ENCODE data around the gene BBOF1. TPM values are rescaled to one million over a fixed set of nuclear protein-coding genes. Genes with fewer than 3 reads are reported as not detected.
"Not testable (repeated sequence)": the region's sequence is repeated elsewhere in the genome, so short reads cannot be mapped to it uniquely, and the experiment has no call there.

BBOF1 gene, protein sequence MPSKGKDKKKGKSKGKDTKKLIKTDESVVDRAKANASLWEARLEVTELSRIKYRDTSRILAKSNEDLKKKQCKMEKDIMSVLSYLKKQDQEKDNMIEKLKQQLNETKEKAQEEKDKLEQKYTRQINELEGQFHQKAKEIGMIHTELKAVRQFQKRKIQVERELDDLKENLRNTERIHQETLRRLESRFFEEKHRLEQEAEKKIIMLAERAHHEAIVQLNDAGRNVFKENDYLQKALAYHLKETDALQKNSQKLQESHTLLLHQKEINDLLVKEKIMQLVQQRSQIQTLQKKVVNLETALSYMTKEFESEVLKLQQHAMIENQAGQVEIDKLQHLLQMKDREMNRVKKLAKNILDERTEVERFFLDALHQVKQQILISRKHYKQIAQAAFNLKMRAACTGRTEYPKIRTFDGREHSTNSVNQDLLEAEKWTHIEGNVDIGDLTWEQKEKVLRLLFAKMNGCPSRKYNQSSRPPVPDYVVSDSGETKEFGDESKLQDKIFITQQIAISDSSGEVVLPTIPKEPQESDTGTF
- 2.1 TPM for total RNA-seq

DNA sequence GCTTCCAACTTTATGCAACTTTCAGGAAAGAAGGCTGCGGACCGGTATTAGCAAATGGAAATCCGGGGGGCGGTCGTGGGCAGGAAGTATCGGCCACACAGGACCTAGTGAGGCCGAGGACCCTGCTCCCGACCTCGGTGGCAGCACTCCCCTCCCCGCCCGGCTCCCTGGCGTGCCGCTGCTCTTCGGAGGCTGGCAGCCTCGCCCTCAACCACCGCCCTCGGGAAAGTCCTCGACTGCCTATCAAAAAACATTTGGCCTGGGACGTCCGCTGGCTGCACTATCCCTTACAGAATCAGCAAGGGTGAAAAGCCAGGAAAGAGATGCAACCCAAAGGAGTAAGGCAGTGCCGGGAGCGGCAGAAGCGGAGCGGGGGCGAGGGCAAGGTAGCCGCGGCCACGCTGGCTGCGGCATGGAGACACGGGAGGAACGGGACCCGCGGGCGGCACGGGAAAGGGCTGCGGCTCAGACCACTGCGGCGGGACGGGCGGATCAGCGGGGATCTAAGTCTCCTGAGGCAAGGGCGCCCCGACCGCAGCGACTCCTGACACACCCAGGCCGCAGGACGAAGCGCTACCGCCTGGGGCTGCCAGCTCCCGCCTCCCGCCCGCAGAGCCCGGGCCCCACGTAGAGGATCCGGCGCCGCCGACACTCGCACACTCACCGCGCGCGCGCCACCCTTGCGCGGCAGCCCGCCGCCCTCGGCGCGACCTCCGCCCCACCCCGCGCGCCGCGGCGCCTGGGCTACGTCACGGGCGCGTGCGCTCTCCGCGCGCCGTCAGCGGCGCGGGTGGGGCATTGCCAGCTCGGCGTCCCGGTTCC, at the start of gene BBOF1, which contains the start of gene ENTPD5:
Gene BBOF1, plus strand, starts transcription at position 764 of the 822 bp plus-strand sequence. CDS start 130 bp downstream, outside the sequence.
Gene ENTPD5, minus strand, starts transcription at position 703 of the 822 bp plus-strand sequence. CDS start 31,186 bp downstream, outside the sequence.
- Histone ChIP-seq H3K9ac (ENCODE audit: low read depth in 1 of 3, low read length in 3 of 3) (peak within 1 kb of the TSS; percentile 96 to 98 (median 97)), H3K9me3 (ENCODE audit: control insufficient read depth in 3 of 3, low read length in 3 of 3) (no peaks in the 10 kb centered on the region), H3K36me3 (ENCODE audit: control insufficient read depth in 3 of 3, insufficient read depth in 3 of 3, low read length in 3 of 3) (peaks cover 2 to 5% (median 3%) of the 10 kb centered on the region in 3 donors), H3K27me3 (ENCODE audit: control insufficient read depth in 3 of 3, insufficient read depth in 3 of 3, low read length in 3 of 3) (no peaks in the 10 kb centered on the region), H3K4me1 (ENCODE audit: control insufficient read depth in 3 of 3, insufficient read depth in 3 of 3, low read length in 3 of 3) (peaks cover 11 to 15% (median 11%) of the 10 kb centered on the region in 3 donors), H3K4me3 (ENCODE audit: low read length in 3 of 3) (peak within 1 kb of the TSS; percentile 90 to 95 (median 90)), H3K27ac (ENCODE audit: low read depth, low read length) (peak within 1 kb of the TSS; percentile 95)

DNA sequence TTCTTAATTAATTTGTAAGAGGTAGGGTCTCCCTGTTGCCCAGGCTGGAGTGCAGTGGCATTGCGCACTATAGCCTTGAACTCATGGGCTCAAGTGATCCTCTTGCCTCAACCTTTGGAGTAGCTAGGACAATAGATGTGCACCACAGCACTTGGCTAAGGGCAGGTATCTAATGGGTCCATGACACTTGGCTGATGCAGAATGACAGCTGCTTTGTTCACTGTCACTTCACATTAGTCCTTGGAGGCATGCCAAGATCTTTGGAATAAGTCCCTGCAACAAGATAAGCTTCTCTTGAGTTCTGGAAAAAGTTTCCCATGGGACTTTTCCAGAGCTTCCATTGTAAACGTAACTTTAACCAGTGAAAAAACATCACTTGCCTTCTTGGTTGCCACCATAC, 45.7 kb upstream of the BBOF1 start:
- Histone ChIP-seq H3K4me3 (ENCODE audit: low read length in 3 of 3) (no peak overlapping the region), H3K27ac (ENCODE audit: low read depth, low read length) (peak overlapping the region; percentile 1), H3K27me3 (ENCODE audit: control insufficient read depth in 3 of 3, insufficient read depth in 3 of 3, low read length in 3 of 3) (no peaks in the 10 kb centered on the region), H3K4me1 (ENCODE audit: control insufficient read depth in 3 of 3, insufficient read depth in 3 of 3, low read length in 3 of 3) (peaks cover 7 to 15% (median 11%) of the 10 kb centered on the region in 3 donors), H3K9me3 (ENCODE audit: control insufficient read depth in 3 of 3, low read length in 3 of 3) (no peaks in the 10 kb centered on the region), H3K9ac (ENCODE audit: low read depth in 1 of 3, low read length in 3 of 3) (no peak overlapping the region), H3K36me3 (ENCODE audit: control insufficient read depth in 3 of 3, insufficient read depth in 3 of 3, low read length in 3 of 3) (peaks cover 25 to 28% (median 28%) of the 10 kb centered on the region in 3 donors)

DNA sequence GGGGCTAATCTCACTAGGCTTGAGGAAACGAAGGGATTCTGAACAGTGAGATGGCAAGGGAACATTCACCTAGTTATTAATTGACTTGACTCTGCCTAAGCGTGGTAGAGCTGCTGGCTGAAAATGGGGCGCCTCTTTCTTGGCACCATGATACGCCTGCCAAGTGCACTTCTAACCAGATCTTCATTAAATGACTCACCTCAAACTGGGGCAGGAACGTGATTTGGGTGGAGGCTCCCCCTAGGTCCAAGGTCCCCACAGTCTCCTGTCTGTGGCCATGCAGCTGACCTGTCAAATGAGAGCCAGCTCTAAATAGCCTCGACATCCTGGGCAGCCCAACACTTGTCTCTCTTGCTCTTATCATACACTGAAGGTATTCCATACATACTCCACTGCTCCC, 43.0 kb upstream of the BBOF1 start:
- H3K27me3 ChIP-seq (ENCODE audit: control insufficient read depth in 3 of 3, insufficient read depth in 3 of 3, low read length in 3 of 3): no peaks in the 10 kb centered on the region
- no peak overlapping the region for H3K4me3 ChIP-seq (ENCODE audit: low read length in 3 of 3)
- no peak overlapping the region for H3K9ac ChIP-seq (ENCODE audit: low read depth in 1 of 3, low read length in 3 of 3)
- H3K27ac ChIP-seq (ENCODE audit: low read depth, low read length): no peak overlapping the region
- no peaks in the 10 kb centered on the region for H3K9me3 ChIP-seq (ENCODE audit: control insufficient read depth in 3 of 3, low read length in 3 of 3)
- peaks cover 7 to 15% (median 11%) of the 10 kb centered on the region in 3 donors for H3K4me1 ChIP-seq (ENCODE audit: control insufficient read depth in 3 of 3, insufficient read depth in 3 of 3, low read length in 3 of 3)
- peaks cover 14 to 19% (median 19%) of the 10 kb centered on the region in 3 donors for H3K36me3 ChIP-seq (ENCODE audit: control insufficient read depth in 3 of 3, insufficient read depth in 3 of 3, low read length in 3 of 3)

DNA sequence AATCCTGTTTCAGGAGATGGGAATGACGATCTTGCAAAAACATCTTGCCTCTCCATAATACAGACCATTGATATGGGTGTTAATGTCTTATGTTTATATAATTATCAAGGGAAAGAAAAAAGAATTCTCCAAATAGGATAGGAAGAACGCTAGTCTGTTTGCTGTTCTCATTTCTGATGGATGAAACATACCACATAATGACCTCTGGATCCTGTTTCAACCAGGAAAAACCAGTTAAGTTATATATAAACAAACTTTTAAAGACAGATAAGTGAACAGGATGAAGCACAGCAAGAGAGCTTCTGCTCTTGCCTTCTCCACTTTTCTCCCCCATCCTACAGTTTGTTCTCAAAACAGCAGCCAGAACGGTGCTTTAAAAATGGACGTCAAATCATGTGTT, 41.3 kb upstream of the BBOF1 start:
- H3K27ac ChIP-seq (ENCODE audit: low read depth, low read length): no peak overlapping the region

DNA sequence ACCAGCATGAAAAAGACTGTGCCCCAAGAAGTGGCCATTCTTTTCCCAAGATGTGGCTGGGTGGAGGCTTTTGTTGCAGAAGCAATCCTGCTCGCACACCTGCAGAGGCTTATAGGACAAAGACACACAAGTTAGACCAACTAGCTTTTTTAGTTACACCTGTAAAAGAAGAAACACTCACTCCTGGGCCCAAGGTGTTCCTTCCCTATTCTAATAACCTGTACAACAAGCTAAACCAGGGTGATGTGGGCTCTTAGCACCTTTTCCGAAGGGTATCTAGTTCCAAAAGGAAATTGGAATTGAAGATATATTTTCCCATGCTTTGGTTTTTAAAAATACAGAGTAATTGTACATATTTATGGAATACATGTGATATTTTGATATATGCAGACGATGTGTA, 31.1 kb upstream of the BBOF1 start:
- Histone ChIP-seq H3K27me3 (ENCODE audit: control insufficient read depth in 3 of 3, insufficient read depth in 3 of 3, low read length in 3 of 3) (no peaks in the 10 kb centered on the region), H3K36me3 (ENCODE audit: control insufficient read depth in 3 of 3, insufficient read depth in 3 of 3, low read length in 3 of 3) (peaks cover 8 to 23% (median 22%) of the 10 kb centered on the region in 3 donors), H3K27ac (ENCODE audit: low read depth, low read length) (no peak overlapping the region), H3K9ac (ENCODE audit: low read depth in 1 of 3, low read length in 3 of 3) (no peak overlapping the region), H3K9me3 (ENCODE audit: control insufficient read depth in 3 of 3, low read length in 3 of 3) (no peaks in the 10 kb centered on the region), H3K4me1 (ENCODE audit: control insufficient read depth in 3 of 3, insufficient read depth in 3 of 3, low read length in 3 of 3) (no peaks in the 10 kb centered on the region), H3K4me3 (ENCODE audit: low read length in 3 of 3) (no peak overlapping the region)

More for the DNA sequence above, 41.3 kb upstream of the BBOF1 start:
- no peaks in the 10 kb centered on the region for H3K27me3 ChIP-seq (ENCODE audit: control insufficient read depth in 3 of 3, insufficient read depth in 3 of 3, low read length in 3 of 3)
- no peak overlapping the region for H3K9ac ChIP-seq (ENCODE audit: low read depth in 1 of 3, low read length in 3 of 3)
- H3K36me3 ChIP-seq (ENCODE audit: control insufficient read depth in 3 of 3, insufficient read depth in 3 of 3, low read length in 3 of 3): peaks cover 9 to 14% (median 14%) of the 10 kb centered on the region in 3 donors
- peaks cover 7 to 12% (median 10%) of the 10 kb centered on the region in 3 donors for H3K4me1 ChIP-seq (ENCODE audit: control insufficient read depth in 3 of 3, insufficient read depth in 3 of 3, low read length in 3 of 3)
- H3K4me3 ChIP-seq (ENCODE audit: low read length in 3 of 3): no peak overlapping the region
- H3K9me3 ChIP-seq (ENCODE audit: control insufficient read depth in 3 of 3, low read length in 3 of 3): no peaks in the 10 kb centered on the region

DNA sequence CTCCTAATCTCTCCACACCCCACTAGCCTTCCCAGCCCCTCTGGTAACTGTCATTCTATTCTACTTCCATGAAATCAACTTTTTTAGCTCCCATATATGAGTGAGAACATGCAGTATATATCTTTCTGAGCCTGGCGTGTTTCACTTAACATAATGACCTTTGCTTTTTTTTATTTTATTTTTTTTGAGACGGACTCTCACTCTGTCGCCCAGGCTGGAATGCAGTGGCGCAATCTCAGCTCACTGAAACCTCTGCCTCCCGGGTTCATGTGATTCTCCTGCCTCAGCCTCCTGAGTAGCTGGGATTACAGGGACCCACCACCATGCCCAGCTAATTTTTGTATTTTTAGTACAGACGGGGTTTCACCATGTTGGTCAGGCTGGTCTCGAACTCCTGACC, 30.5 kb upstream of the BBOF1 start:
- H3K4me3 ChIP-seq (ENCODE audit: low read length in 3 of 3); H3K9me3 ChIP-seq (ENCODE audit: control insufficient read depth in 3 of 3, low read length in 3 of 3); H3K27me3 ChIP-seq (ENCODE audit: control insufficient read depth in 3 of 3, insufficient read depth in 3 of 3, low read length in 3 of 3); H3K27ac ChIP-seq (ENCODE audit: low read depth, low read length); H3K9ac ChIP-seq (ENCODE audit: low read depth in 1 of 3, low read length in 3 of 3); H3K4me1 ChIP-seq (ENCODE audit: control insufficient read depth in 3 of 3, insufficient read depth in 3 of 3, low read length in 3 of 3): not testable (repeated sequence)
- H3K36me3 ChIP-seq (ENCODE audit: control insufficient read depth in 3 of 3, insufficient read depth in 3 of 3, low read length in 3 of 3): peaks cover 8 to 22% (median 22%) of the 10 kb centered on the region in 3 donors

DNA sequence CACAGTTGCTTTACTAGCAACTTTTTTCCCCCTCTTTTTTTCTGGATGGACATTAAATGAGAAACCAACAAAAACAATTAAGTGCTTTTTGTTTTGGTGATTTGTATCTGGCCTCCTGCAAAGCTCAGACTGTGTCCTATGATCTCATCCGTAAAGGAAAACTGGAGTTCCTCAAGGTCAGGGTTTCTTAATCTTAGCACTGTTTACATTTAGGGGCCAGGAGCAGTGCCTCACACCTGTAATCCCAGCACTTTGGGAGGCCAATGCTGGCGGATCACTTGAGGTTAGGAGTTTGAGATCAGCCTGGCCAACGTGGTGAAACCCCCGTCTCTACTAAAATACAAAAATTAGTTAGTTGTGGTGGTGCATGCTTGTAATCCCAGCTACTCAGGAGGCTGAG, 28.1 kb upstream of the BBOF1 start:
- no peaks in the 10 kb centered on the region for H3K4me1 ChIP-seq (ENCODE audit: control insufficient read depth in 3 of 3, insufficient read depth in 3 of 3, low read length in 3 of 3)
- H3K27me3 ChIP-seq (ENCODE audit: control insufficient read depth in 3 of 3, insufficient read depth in 3 of 3, low read length in 3 of 3): no peaks in the 10 kb centered on the region
- no peaks in the 10 kb centered on the region for H3K9me3 ChIP-seq (ENCODE audit: control insufficient read depth in 3 of 3, low read length in 3 of 3)
- H3K36me3 ChIP-seq (ENCODE audit: control insufficient read depth in 3 of 3, insufficient read depth in 3 of 3, low read length in 3 of 3): peaks cover 10 to 26% (median 22%) of the 10 kb centered on the region in 3 donors
- no peak overlapping the region for H3K9ac ChIP-seq (ENCODE audit: low read depth in 1 of 3, low read length in 3 of 3)
- H3K27ac ChIP-seq (ENCODE audit: low read depth, low read length): no peak overlapping the region
- H3K4me3 ChIP-seq (ENCODE audit: low read length in 3 of 3): no peak overlapping the region

DNA sequence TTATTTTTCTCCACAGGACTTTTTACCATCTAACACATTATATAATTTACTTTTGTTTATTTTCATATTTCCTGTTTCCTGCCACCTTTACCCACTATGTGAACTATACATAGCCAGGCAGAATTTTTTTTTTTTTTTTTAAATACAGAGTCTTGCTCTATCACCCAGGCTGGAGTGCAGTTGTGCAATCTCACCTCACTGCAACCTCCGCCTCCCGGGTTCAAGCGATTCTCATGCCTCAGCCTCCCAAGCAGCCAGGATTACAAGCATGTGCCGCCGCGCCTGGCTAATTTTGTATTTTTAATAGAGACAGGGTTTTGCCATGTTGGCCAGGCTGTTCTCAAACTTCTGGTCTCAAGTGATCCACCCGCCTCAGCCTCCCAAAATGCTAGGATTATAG, 24.2 kb upstream of the BBOF1 start:
- not testable (repeated sequence) for H3K4me3 ChIP-seq (ENCODE audit: low read length in 3 of 3); H3K27me3 ChIP-seq (ENCODE audit: control insufficient read depth in 3 of 3, insufficient read depth in 3 of 3, low read length in 3 of 3); H3K9me3 ChIP-seq (ENCODE audit: control insufficient read depth in 3 of 3, low read length in 3 of 3); H3K27ac ChIP-seq (ENCODE audit: low read depth, low read length); H3K9ac ChIP-seq (ENCODE audit: low read depth in 1 of 3, low read length in 3 of 3); H3K4me1 ChIP-seq (ENCODE audit: control insufficient read depth in 3 of 3, insufficient read depth in 3 of 3, low read length in 3 of 3)
- H3K36me3 ChIP-seq (ENCODE audit: control insufficient read depth in 3 of 3, insufficient read depth in 3 of 3, low read length in 3 of 3): peaks cover 10 to 15% (median 14%) of the 10 kb centered on the region in 3 donors

DNA sequence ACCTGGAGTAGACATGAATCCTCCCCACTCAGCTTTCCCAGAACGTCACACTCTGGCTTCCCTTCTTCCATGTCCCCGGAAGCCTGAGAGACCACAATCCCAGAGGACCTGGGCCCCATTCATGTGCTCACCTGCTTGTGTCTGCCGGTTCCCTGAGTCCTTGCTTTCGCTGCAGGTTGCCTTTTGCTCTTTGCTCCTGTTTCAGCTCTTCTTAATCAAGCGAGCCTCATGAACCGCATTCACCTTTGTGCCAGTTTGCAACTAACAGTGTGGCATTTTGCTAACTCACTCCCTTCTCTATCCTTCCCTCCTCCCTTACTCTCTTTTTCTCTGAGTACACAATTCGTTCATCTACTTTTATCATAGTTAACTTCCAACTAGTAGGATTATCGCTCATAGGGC, 23.2 kb upstream of the BBOF1 start:
- Histone ChIP-seq H3K27ac (ENCODE audit: low read depth, low read length) (no peak overlapping the region), H3K9ac (ENCODE audit: low read depth in 1 of 3, low read length in 3 of 3) (no peak overlapping the region), H3K9me3 (ENCODE audit: control insufficient read depth in 3 of 3, low read length in 3 of 3) (no peaks in the 10 kb centered on the region), H3K27me3 (ENCODE audit: control insufficient read depth in 3 of 3, insufficient read depth in 3 of 3, low read length in 3 of 3) (no peaks in the 10 kb centered on the region), H3K4me1 (ENCODE audit: control insufficient read depth in 3 of 3, insufficient read depth in 3 of 3, low read length in 3 of 3) (no peaks in the 10 kb centered on the region), H3K4me3 (ENCODE audit: low read length in 3 of 3) (no peak overlapping the region), H3K36me3 (ENCODE audit: control insufficient read depth in 3 of 3, insufficient read depth in 3 of 3, low read length in 3 of 3) (peaks cover 12 to 15% (median 14%) of the 10 kb centered on the region in 3 donors)
